Fibroblast of lung (primary cell): ENCODE measurements around the gene GGT1. TPM values are rescaled to one million over a fixed set of nuclear protein-coding genes. Genes with fewer than 3 reads are reported as not detected.
"Not testable (repeated sequence)": the region's sequence is repeated elsewhere in the genome, so short reads cannot be mapped to it uniquely, and the experiment has no call there.

Experiments
- DNase-seq, 2 donors: peaks; one replicate each; pipeline versions ENCODE4 v3.0.0 to v3.0.0-alpha.2; 2010; ENCODE audit warnings: low read depth in 2 of 2
- H2AFZ ChIP-seq: 2 replicates; pipeline ENCODE4 v1.5.1; 2012; ENCODE audit warnings: low read length, control low read depth, inconsistent platforms
- H3K27ac ChIP-seq: 2 replicates; pipeline ENCODE4 v1.5.1; 2011; ENCODE audit warnings: low read length, control low read depth; ENCODE audit not compliant: insufficient read depth
- H3K27me3 ChIP-seq: 2 replicates; pipeline ENCODE4 v1.5.1; 2011; ENCODE audit warnings: mild to moderate bottlenecking, low read length; ENCODE audit not compliant: control insufficient read depth, insufficient read depth
- H3K36me3 ChIP-seq: 2 replicates; pipeline ENCODE4 v1.5.1; 2011; ENCODE audit warnings: low read length; ENCODE audit not compliant: control insufficient read depth, insufficient read depth
- H3K4me1 ChIP-seq: 2 replicates; pipeline ENCODE4 v1.5.1; 2011; ENCODE audit warnings: low read length; ENCODE audit not compliant: control insufficient read depth, insufficient read depth; ENCODE audit errors: extremely low read depth
- H3K4me2 ChIP-seq: 2 replicates; pipeline ENCODE4 v1.5.1; 2011; ENCODE audit warnings: low read length, control low read depth; ENCODE audit not compliant: insufficient read depth; ENCODE audit errors: extremely low read depth
- H3K4me3 ChIP-seq, 4 experiments: fragments of 200-600 bp in 1 of 4; sonication (generic) in 1 of 4; replicated peaks in 1 of 4; 2 replicates each; pipeline ENCODE4 v1.5.1; 2011 to 2016; ENCODE audit warnings: low read length in 4 of 4, low read depth in 3 of 4, mild to moderate bottlenecking in 3 of 4, control low read depth in 2 of 4, inconsistent platforms in 1 of 4, mixed read lengths in 1 of 4; ENCODE audit not compliant: insufficient read depth in 1 of 4; ENCODE audit errors: control extremely low read depth in 1 of 4
- H3K79me2 ChIP-seq: 2 replicates; pipeline ENCODE4 v1.5.1; 2012; ENCODE audit warnings: mild to moderate bottlenecking, low read length, inconsistent platforms; ENCODE audit not compliant: control insufficient read depth, insufficient read depth
- H3K9ac ChIP-seq: 2 replicates; pipeline ENCODE4 v1.5.1; 2011; ENCODE audit warnings: mild to moderate bottlenecking, low read length, control low read depth; ENCODE audit not compliant: insufficient read depth
- H3K9me3 ChIP-seq: 2 replicates; pipeline ENCODE4 v1.5.1; 2012; ENCODE audit warnings: low read depth, low read length; ENCODE audit not compliant: control insufficient read depth, insufficient read depth
- H4K20me1 ChIP-seq: 2 replicates; pipeline ENCODE4 v1.5.1; 2011; ENCODE audit warnings: low read length; ENCODE audit not compliant: control insufficient read depth, insufficient read depth; ENCODE audit errors: extremely low read depth
- CTCF ChIP-seq, 2 donors: IDR thresholded peaks in 1 of 2; conservative IDR thresholded peaks in 1 of 2; 1 replicate in 1 of 2; 2 replicates in 1 of 2; pipeline ENCODE4 v1.5.1; 2011 to 2012; ENCODE audit warnings: low read length in 2 of 2, control low read depth in 1 of 2, inconsistent platforms in 1 of 2, low read depth in 1 of 2, mild to moderate bottlenecking in 1 of 2
- EZH2 ChIP-seq: IDR thresholded peaks from 2 replicates; pipeline ENCODE4 v1.5.1; 2012; ENCODE audit warnings: low read length, control low read depth, mild to moderate bottlenecking; ENCODE audit errors: missing control alignments
- polyA plus RNA-seq, 2 donors: library from polyadenylated mRNA; depleted of rRNA in 1 of 2; stranded (reverse) in 1 of 2; unstranded in 1 of 2; fragments of >200 nt; gene quantifications; 2 replicates each; pipeline ENCODE4 v1.2.1, GENCODE V29; 2011 to 2012; ENCODE audit warnings: missing spikeins in 1 of 2
- total RNA-seq: library from RNA; depleted of rRNA; stranded (reverse); fragments of >200 nt; gene quantifications from 2 replicates; pipeline ENCODE4 v1.2.1, GENCODE V29; 2014

The GGT1 gene
- total and polyA plus RNA-seq, 2 donors (not counting 1 experiment from before 2014, with no cell fraction given): 0.37 to 2.0 TPM

GRCh38 chr22:24601217-24602104 lies 1.5 kb upstream of the GGT1 start:
- no peaks in the 10 kb centered on the region for H3K36me3 ChIP-seq
- no peak for DNase-seq
- H3K79me2 ChIP-seq: no peaks in the 10 kb centered on the region
- no peaks in the 10 kb centered on the region for H4K20me1 ChIP-seq
- TF ChIP-seq CTCF (conservative IDR thresholded peaks at IDR 0.05 in 1 of 2, IDR thresholded peaks at IDR 0.05 in 1 of 2; ENCODE audit: low read depth in 1 of 2, low read length in 2 of 2): no peak
- TF ChIP-seq EZH2: no peak
- no peak overlapping the region for H3K27ac ChIP-seq
- no peak overlapping the region for H2AFZ ChIP-seq
- H3K4me2 ChIP-seq: no peak overlapping the region
- no peaks in the 10 kb centered on the region for H3K27me3 ChIP-seq
- no peaks in the 10 kb centered on the region for H3K9me3 ChIP-seq
- no peak overlapping the region for H3K9ac ChIP-seq
- no peaks in the 10 kb centered on the region for H3K4me1 ChIP-seq
- no peak overlapping the region for H3K4me3 ChIP-seq

DNA sequence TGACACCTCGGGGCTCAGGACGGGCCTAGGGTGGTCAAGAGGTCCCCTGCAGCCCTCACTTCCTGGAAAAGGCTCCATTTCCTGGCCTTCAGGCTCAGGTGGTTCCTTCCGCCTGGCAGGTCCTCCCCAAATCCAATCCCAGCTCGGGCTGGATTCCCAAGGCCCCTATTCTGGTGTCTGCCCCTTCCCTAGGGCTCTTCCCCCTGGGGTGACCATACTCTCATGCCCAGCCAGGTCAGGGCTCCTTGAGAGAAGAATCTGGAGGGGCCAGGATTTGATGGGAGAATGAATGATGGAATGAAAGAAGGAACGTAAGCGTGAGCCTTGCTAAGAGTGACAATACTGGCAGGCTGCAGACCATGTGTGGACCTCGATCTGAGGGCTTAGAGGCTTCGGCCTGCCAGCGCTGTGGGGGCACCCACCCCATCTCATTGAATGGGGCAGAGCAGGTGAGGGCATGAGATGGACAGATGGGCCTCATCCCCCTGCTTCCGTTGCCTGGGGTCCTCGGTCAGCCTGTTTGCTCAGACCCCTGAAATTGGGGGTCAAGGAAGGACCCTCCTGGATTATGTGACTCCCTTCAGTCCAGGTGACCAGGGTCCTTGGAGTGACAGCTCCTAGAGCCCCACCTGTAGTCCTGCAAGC lies 766 bp upstream of the GGT1 start:
- not testable (repeated sequence) for H3K36me3 ChIP-seq, H3K27me3 ChIP-seq, DNase-seq, H3K4me3 ChIP-seq, H3K27ac ChIP-seq, H4K20me1 ChIP-seq, H3K79me2 ChIP-seq, H3K4me1 ChIP-seq, H3K9ac ChIP-seq, H3K9me3 ChIP-seq, H2AFZ ChIP-seq, H3K4me2 ChIP-seq

GRCh38 chr22:24603770-24604629 lies 1.0 kb downstream of the GGT1 start:
- H3K4me3 ChIP-seq, H3K9me3 ChIP-seq, H2AFZ ChIP-seq, H3K27me3 ChIP-seq, H3K4me1 ChIP-seq, H3K27ac ChIP-seq, DNase-seq, H3K9ac ChIP-seq, H3K4me2 ChIP-seq, H3K79me2 ChIP-seq, H3K36me3 ChIP-seq, H4K20me1 ChIP-seq: not testable (repeated sequence)

DNA sequence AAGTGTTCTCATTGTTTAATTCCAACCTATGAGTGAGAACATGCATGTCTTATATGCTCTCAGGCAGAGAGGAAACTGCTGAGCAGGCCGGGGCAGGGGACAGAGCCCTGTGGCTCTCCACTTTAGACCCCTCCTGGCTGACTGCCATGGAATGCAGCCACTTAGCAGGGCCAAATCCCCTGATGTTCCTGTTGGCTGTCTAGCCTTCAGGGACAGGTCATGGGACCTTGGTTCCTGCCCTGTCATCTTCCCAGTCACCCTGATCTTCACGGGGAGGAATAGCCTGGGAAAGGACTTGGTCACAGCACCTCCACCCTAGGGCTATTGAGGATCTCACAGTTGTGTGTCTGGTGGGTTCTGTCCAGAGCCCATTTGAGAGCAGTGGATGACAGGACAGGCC lies 3.3 kb downstream of the GGT1 start:
- H3K9ac ChIP-seq, H2AFZ ChIP-seq, H3K27me3 ChIP-seq, DNase-seq, H3K4me3 ChIP-seq, H3K36me3 ChIP-seq, H3K4me2 ChIP-seq, H4K20me1 ChIP-seq, H3K79me2 ChIP-seq, H3K9me3 ChIP-seq, H3K27ac ChIP-seq, H3K4me1 ChIP-seq: not testable (repeated sequence)

GRCh38 chr22:24607429-24607983 lies 4.5 kb downstream of the GGT1 start:
- not testable (repeated sequence) for H3K4me2 ChIP-seq, H3K79me2 ChIP-seq, DNase-seq, H3K4me3 ChIP-seq, H3K4me1 ChIP-seq, H3K27me3 ChIP-seq, H3K27ac ChIP-seq, H3K9ac ChIP-seq, H4K20me1 ChIP-seq, H3K9me3 ChIP-seq, H3K36me3 ChIP-seq, H2AFZ ChIP-seq
